H7 (cell line): ENCODE data around the gene COL6A3. TPM values are rescaled to one million over a fixed set of nuclear protein-coding genes. Genes with fewer than 3 reads are reported as not detected.

Experiments used
- total RNA-seq: library from RNA; depleted of rRNA; stranded (reverse); fragments of >200 nt; shearing (Covaris generic); gene quantifications from 2 replicates; pipeline ENCODE4 v1.2.3, GENCODE V29; 2014; rRNA removed

Gene COL6A3
- total RNA-seq, 1 experiment from 2014 or later = 5.1 TPM

Other genes starting within 250 kb of the COL6A3 start
- 1.1 and 6.1 TPM in 2 replicates for gene MLPH, start 73.1 kb upstream of the COL6A3 start, total RNA-seq
- not detected in 2 replicates for gene PRLH, start 152.4 kb upstream of the COL6A3 start, total RNA-seq
- 23.3 and 25.5 TPM in 2 replicates for gene RAB17, start 176.6 kb upstream of the COL6A3 start, total RNA-seq
- gene LRRFIP1, start 213.4 kb upstream of the COL6A3 start, total RNA-seq = 49.9 and 101 TPM in 2 replicates